ENCODE measurements around the gene LDLRAD4.

Gene LDLRAD4

GRCh38 chr18:13309031-13309747 is 90.6 kb downstream of the LDLRAD4 start:
- DNase-seq (ENCODE audit: low spot score) = no peak

DNA sequence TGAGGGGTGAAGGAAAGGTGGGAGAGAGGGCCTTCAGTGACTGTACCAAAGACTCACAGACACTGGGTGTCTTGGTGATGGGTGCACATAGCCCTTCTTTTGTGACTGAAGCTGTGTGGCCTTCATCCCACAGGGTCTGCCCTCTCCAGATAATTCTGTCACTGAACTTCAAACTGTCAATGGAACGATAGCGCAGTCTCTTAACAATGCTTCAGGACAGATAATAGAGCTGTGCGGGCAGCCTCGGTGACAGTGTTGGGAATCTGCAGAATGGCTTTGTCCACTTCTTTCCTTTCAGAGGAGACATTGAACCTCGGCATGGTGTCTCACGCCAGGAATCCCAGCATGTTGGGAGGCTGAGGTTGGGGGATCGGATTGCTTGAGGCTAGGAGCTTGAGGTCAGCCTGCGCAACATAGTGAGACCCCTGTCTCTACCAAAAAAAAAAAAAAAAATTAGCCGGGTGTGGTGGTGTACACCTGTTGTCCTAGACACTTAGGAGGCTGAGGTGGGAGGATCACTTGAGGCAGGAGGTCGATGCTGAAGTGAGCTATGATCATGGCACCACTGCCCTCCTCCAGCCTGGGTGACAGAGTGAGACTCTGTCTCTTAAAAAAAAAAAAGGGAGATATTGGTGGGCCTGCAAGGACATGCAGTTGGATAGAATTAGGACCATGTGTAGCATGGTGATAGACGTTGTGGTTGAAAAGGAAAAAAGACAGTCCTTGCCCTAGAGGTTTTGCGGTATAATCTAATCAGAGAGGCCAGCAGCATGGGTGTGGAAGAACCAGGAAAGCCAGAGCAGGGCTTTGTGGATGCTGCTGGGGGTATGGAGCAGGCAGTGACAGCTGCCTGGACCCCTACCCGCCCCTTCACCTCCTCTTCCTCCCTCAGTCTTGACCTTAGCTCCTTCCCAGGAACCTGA is 91.4 kb downstream of the LDLRAD4 start:
- DNase-seq (ENCODE audit: low spot score) = no peak

DNA sequence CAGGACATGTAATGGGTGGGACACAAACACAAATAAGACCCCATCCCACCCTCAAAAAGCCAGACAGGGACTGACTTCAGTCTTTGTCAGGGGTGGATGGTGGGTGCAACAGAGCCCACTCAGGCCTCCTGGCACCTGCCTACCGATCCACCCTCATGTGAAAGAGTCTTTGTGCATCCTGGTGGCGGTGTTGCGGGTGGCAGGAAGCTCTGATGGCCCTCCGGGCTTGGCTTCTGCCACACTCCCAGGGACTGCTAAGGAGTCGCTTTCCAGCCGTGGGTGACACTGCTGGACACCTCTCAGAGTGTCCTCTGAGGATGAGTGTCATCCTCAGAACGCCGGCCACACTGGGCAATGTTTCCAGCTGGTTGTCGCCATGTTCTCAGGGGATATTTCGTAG is 92.6 kb downstream of the LDLRAD4 start:
- no peak for DNase-seq (ENCODE audit: low spot score)

DNA sequence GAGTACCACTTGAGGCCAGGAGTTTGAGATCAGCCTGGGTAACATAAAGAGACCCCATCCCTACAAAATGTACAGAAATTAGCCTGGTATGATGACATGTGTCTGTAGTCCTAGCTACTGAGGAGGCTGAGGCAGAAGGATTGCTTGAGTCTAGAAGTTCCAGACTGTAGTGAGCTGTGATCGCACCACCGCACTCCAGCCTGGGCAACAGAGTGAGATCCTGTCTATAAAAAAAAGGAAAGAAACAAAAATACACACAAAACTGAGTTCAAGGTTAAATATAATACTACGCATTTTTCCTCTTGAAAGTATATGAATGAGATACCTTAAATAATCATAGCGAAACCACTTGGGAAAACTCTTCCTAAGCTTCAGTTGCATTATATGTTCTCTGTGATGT is 94.0 kb downstream of the LDLRAD4 start:
- no peak for DNase-seq (ENCODE audit: low spot score)

- DNase-seq (ENCODE audit: low spot score) = no peak
These were observed 94.6 kb downstream of the LDLRAD4 start for GRCh38 chr18:13313006-13313686.

DNA sequence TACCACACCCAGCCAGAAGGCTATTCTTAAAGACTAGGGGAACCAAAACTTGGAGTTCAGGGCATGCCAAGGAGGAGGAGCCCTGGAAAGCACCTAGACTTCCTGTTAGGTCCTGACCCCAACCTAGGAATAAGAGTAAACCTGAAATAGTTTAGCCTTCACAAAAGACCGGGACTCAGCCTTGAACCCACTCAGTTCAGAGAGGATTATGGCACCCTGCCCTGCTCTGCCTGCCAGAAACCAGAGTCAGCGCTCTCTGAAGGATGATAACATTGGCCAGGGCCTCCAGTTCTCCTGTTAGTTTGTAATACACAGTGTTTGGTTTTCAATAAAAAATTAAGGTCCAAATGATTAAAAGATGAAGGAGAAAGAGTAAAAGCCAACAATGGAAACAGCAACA is 96.4 kb downstream of the LDLRAD4 start:
- no peak for DNase-seq (ENCODE audit: low spot score)

- DNase-seq (ENCODE audit: low spot score) = no peak
These were observed 97.5 kb downstream of the LDLRAD4 start for GRCh38 chr18:13316063-13316462.

GRCh38 chr18:13317801-13318200 is 99.2 kb downstream of the LDLRAD4 start:
- no peak for DNase-seq (ENCODE audit: low spot score)

GRCh38 chr18:13318731-13319501 is 100.4 kb downstream of the LDLRAD4 start:
- no peak for DNase-seq (ENCODE audit: low spot score)

GRCh38 chr18:13319629-13320028 is 101.1 kb downstream of the LDLRAD4 start:
- DNase-seq (ENCODE audit: low spot score) = no peak

DNA sequence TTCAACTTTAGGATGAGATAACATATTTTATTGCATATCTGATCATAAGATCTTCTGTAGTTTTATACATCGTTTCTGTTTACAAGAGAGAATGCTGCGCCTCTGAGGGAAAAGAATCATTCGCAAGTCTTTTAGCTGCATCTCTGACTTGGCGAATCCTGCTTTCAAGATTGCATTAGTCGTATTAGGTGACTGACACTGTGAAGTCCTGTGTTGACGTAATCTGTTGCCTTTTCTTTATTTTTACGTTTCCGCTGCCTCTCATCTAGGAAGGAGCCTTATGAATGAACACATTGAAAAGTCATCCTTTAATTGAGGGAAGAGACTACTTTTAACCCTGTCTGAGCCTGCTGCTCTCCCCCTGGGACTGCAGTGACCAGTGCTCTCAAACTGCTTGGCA is 101.5 kb downstream of the LDLRAD4 start:
- DNase-seq (ENCODE audit: low spot score) = no peak

DNA sequence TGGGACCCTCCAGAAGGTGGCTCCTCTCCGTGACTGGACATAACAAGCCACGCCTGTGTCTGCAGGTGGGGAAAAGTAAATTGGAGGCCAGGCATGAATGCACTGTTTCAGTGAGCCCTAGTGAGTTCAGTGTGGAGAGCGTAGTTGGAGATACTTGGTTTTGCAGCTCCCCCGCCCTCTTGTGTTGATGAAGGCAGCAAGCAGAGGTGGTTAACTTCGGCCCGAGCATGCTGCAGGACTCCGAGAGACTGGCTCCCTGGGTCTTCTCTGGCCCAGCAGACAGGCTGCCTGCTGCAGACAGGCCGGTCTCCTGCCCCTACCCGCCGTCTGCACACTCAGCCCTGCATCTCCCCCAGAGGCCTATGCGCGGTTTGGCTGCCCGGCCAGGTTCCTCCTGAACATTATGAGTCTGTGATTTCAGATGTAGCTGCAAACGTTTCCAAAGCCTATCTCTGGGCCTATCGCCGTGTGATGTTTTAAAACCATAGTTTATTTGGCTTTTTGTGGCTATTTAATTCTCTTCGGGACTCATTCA is 102.4 kb downstream of the LDLRAD4 start:
- DNase-seq (ENCODE audit: low spot score) = no peak

GRCh38 chr18:13321923-13322322 is 103.4 kb downstream of the LDLRAD4 start:
- no peak for DNase-seq (ENCODE audit: low spot score)

DNA sequence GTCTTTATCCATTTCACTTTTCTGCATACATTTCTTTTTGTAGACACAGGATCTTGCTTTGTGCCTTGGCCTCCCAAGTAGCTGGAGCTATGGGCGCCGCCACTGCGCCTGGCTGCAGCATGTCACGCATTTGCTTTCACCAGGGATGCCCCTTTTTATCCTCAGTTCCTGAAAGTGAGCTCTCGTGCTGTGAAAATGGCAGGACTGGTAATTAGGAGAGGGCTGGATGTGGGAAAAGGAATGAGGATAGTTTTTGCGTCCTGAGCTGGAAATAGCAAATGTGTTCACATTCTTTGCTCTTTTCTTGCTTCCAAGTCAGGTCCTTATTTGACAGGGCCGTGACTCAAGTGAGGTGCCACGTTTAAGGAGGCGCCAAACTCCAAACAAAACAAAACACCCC is 104.6 kb downstream of the LDLRAD4 start:
- DNase-seq (ENCODE audit: low spot score) = no peak

DNA sequence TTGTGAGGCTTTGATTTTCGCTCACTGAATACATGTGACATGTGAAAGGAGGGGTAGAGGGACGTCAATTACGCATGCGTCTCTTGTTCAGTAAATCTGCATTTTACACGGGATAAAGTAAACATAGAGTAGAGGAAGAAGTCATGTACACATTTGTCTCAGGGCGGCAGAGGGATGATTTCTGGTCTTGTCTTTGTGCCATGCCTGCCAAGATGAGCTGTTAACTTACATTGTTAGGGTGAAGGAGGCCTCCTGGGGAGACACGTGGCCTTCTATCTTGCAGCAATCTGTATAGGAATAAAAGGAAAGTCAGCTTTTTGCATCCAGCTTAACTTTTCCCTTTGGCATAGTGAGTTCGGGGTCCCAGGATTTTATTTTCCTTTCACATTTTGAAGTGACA is 106.3 kb downstream of the LDLRAD4 start:
- no peak for DNase-seq (ENCODE audit: low spot score)

DNA sequence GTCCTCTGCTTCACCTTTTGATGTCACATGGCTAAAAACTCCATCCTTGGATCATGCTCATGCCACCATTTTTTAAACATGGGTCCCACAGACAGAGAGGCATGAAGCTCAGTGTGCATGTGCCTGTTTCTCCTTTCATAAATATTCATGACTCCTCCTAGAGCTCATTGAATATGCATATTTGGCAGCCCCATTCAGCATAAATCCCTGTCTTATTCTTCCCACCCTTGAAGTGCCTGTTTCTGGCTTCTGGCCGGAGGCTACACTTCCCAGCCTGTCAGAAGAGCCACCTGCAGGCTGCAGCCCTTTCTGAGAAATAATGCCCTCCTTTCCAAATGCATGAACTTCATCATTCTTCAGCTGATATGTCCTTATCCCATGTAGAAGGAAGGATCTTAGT is 109.7 kb downstream of the LDLRAD4 start:
- no peak for DNase-seq (ENCODE audit: low spot score)

GRCh38 chr18:13330996-13331395 is 112.4 kb downstream of the LDLRAD4 start:
- DNase-seq (ENCODE audit: low spot score) = no peak

GRCh38 chr18:13331846-13332245 is 113.3 kb downstream of the LDLRAD4 start:
- DNase-seq (ENCODE audit: low spot score) = no peak

- no peak for DNase-seq (ENCODE audit: low spot score)
These were observed 114.3 kb downstream of the LDLRAD4 start for GRCh38 chr18:13332874-13333273.

DNA sequence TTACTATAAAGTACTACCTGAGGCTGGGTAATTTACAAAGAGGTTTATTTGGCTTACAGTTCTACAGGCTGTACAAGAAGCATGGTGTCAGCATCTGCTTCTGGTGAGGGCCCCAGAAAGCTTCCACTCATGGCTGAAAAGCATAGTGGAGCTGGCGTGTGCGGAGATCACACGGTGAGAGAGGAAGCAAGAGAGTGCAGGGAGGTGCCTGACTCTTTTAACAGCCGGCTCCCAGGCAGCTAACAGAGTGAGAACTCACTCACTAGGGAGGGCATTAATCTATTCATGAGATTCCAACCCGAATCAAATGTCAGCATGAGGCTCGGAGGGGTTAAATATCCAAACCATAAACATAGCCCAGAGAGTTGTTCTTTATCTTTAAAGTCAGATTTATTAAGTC is 117.3 kb downstream of the LDLRAD4 start:
- DNase-seq (ENCODE audit: low spot score) = no peak

DNA sequence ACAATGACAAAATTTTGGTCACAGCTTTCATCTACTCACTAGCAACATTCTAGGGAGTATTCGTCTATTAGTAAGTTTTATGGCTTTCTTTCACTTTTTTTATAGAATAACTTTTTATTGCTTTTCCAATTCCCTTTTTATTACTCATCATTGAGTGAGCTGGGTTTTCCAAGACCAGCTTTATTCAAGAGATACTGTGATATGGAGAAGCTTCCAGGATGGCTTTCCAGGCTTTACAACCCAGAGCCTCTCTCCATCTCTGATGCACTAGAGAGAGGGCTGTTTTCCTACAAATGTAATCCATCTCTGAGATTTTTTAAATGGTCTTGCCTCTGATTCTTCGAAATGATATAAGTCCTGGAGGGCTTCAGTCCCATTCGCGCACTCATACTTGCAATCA is 118.3 kb downstream of the LDLRAD4 start:
- no peak for DNase-seq (ENCODE audit: low spot score)

DNA sequence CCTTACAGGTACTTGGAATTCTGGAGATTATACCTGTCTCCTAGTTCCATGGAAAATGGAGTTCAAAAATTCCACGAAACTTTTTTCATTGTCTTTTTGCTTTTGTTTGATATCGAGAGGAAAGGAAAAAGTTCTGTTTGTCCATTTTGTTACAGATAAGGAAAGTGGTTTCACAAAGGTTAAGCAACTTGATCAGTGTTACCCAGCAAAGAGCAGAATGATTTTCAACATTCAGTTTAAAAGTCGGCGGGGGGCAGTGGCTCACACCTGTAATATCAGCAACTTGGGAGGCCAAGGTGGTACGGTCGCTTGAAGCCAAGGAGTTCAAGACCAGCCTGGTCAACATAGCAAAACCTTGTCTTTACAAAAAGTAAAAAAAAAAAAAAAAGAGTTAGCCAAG is 118.8 kb downstream of the LDLRAD4 start:
- no peak for DNase-seq (ENCODE audit: low spot score)

Data from germinal center (tissue), 1 donor.